HG03025 (cell line): ENCODE data around the gene LRRC1.

Experiments
- ATAC-seq: cut with Tn5 transposase; IDR thresholded peaks from one replicate; pipeline ENCODE4 v1.9.1; 2021; ENCODE audit warnings: mild to moderate bottlenecking, moderate library complexity; ENCODE audit not compliant: unreplicated experiment, low FRiP score

The LRRC1 gene

GRCh38 chr6:53918854-53919510 lies 124.2 kb downstream of the LRRC1 start:
- no peak for ATAC-seq

- no peak for ATAC-seq
Observed at GRCh38 chr6:53919881-53920360, 125.1 kb downstream of the LRRC1 start.

DNA sequence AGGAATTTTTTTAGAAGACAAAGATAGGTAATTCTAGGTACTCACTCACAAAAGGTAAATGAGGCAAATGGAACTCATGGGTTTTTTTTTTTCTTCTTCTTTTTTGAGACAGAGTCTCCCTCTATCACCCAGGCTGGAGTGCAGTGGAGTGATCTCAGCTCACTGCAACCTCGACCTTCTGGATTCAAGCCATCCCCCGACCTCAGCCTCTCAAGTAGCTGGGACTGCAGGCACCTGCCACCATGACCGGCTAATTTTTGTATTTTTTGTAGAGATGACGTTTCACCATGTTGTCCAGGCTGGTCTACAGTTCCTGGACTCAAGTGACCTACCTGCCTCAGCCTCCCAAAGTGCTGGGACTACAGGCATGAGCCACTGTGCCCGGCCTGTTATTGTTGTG lies 126.1 kb downstream of the LRRC1 start:
- ATAC-seq: no peak

DNA sequence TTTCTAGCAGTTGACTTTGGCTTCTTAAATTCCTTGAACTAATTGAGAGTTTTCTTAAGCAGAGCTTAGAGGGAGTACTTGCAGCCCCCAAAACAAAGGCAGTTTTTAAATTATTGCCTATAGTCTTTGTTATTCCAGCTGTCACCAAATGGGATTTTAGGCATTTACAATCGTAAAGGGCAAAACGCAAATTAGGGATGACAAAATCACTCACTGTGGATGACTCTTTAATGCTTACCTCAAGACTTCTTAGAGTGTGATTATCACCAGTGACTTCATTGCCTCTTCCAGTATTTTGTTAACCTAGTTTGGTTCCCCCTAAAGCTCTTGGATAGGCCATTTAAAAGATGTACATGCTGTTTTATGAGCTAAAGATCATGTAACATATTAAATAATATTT lies 126.8 kb downstream of the LRRC1 start:
- no peak for ATAC-seq

- ATAC-seq: no peak
Observed at GRCh38 chr6:53922539-53922981, 127.8 kb downstream of the LRRC1 start.

DNA sequence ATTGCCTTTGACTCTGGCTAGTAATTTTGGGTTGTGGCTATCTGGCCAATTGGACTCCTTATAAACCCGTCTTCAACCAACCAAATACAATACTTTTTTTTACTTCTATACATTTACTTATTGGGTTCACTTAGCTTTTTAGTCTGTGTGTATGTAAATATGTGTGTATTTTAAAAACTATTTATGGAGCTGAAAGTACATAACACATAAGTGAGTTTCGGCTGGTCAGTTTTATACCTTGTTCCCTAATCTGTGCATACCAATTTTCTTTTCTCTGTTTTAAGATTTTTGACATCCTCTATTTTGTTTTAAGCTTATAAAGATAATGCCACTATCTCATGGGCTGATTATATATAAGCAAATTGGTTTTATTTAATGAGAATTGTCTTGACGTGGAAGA lies 129.5 kb downstream of the LRRC1 start:
- no peak for ATAC-seq

DNA sequence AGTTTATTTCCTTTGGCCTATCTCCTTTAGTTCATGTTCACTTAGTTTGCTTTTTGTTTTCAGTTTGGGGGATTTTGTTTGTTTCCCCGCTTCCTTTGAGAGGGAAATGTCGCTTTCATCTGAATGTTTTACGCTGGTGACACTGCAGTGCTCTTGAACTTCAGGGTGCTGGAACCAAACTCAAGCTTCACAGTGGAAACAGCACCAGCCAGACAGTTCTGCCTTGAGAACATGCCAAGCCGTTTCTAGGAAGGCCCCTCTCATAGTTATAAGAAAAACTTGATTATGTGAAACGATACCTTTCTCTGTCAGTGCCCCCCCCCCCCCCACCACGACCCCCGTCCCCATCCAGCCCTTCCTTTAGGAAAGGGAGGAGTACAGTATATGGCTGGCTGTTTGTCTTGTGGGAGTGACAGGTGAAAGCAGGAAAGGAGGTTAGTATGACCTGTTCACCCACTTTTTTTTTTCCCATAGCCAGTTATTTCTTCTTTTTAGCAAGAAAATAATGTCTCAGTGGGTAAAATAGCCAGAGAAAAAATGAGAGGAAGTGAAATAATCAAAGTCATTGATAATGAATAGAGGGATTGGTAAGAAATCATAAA lies 130.1 kb downstream of the LRRC1 start:
- no peak for ATAC-seq

DNA sequence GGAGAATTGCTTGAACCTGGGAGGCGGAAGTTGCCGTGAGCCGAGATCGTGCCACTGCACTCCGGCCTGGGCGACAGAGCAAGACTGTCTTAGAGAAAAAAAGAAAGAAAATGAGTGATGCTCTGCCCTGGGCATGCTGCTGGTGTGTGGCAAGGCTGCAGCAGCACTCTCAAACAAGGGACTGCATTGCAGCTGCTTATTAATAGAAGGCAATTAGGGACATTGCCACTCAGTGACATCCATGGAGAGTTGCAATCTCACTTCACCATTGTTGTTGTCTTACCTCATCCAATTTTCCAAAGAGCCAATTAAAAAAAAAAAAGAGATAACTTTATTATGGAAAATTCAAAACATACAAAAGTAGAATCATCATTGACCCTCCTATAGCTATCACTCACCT lies 131.1 kb downstream of the LRRC1 start:
- no peak for ATAC-seq

DNA sequence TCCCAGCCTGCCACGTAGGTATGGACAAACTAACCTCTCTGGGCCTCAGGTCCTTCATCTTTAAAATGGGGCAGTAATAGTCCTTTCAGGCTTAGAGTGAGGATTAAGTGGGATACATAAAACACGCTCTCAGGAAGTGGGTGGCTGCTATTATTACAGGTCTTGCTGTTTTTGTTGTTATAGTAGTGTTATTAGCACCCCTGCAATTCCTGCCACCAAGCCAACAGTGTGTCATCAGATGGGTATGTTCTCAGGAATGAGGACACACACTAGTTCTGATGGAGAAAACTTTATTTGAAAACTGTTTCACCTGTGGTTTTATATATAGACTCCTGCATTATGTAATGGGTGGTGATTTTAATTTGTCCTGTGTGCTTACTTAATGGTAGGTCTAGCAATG lies 131.7 kb downstream of the LRRC1 start:
- ATAC-seq: no peak

DNA sequence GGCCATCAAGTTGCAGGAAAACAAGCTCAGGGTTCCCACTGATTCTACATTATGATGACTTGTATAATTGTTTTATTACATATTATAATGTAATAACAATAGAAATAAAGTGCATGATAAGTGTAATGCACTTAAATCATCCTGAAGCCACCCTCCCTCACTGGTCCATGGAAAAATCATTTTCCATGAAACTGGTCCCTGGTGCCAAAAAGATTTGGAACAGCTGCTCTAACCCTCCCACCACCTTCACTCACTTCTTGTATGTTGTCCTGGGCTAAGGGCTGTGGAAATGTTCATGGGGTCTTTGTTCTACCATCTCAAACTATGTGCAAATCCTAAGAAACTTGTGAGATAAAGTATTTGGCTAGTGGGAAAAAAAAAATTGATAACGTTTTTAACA lies 133.8 kb downstream of the LRRC1 start:
- ATAC-seq: no peak

GRCh38 chr6:53929041-53929820 lies 134.4 kb downstream of the LRRC1 start:
- no peak for ATAC-seq

DNA sequence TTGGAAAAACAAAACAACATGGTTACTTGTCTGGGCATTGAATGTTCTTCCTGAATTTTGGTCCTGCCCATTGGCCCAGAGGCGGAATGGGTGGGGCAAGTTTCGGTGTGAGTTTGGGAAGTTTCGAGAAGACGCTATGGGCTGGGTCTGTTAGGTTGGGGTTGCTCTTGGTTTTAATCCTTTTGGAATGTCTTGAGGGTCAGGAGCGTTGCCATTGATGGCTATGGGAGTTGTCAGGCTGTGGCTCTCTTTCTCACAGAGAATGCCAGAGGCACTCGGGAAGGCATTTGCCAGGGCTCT lies 135.0 kb downstream of the LRRC1 start:
- ATAC-seq: no peak

DNA sequence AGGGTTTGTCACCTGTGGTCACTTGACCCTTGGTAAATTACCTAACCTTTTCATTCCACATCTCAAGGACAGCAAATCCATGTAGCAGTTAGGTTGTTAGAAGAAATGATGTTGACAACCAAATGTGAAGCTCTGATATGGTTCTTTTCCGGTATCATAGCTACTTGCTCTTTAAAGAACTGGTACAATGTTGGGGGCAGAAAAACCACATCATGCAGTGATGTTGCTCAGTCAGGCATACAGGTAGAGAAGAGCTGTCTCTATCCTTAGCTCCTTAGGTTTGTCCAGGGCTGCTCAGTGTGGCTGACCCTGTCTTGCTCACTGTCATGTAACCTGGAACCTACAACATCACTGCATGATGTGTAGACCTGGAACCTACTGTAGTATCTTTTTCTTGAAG lies 135.5 kb downstream of the LRRC1 start:
- ATAC-seq: no peak

DNA sequence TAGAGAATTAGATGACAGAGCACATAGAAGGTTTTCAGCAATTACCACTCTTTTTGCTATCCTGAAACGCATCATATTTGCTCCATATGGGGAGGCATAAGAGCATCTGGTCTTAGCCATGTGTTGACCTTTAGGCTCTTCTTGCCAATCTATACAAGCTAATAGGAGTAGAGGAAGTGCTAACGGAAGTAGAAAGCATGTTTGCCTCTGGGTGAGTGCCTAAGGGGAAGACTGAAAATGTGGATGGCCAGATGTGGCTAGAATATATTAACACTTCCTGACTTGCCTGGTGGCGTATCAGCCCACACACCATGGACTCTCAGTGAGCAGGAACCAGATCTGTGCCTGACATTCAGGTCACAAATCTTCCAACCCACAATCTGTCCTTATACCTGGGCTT lies 136.3 kb downstream of the LRRC1 start:
- no peak for ATAC-seq

- no peak for ATAC-seq
Observed at GRCh38 chr6:53932516-53932915, 137.7 kb downstream of the LRRC1 start.

GRCh38 chr6:53934023-53934422 lies 139.2 kb downstream of the LRRC1 start:
- no peak for ATAC-seq

DNA sequence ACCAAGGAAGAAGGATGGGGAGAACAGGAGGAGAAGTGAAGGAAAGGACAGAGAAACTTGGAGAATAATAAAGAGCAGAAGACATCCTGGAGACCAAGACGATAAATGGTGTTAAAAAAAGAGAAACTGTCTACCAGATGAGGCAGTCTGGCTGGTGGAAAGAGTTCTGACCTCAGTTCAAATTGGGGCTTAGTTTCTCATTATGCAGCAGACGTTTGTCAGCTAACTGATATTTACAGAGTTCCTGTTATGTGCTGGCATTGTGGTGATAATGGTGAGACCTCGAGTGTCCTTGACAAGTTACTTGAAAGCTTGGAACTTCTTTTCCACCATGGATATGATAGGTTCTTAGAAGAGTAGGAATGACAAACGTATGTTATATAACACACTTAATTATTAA lies 142.7 kb downstream of the LRRC1 start:
- ATAC-seq: no peak

GRCh38 chr6:53938810-53939209 lies 144.0 kb downstream of the LRRC1 start:
- ATAC-seq: no peak

- ATAC-seq: no peak
Observed at GRCh38 chr6:53939830-53940229, 145.0 kb downstream of the LRRC1 start.

DNA sequence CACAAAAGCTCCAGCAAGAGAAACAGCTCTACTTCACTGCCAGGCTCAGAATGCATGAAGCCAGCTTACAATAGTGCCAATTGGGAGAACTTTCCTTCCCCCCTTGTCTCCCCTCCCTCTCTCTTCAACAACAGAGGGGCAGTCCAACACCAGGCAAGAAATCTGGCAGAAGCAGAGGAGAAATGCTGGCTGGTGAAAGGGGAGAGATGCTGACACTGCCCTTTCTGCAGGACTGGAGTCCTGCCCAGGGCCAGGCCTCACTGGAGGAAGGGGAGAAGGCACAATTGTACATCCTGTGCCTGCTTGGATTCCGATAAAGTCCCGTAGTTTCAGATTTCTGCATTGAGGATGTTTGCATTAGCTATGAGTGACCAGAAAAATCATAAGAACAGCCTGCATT lies 148.6 kb downstream of the LRRC1 start:
- ATAC-seq: no peak

- no peak for ATAC-seq
Observed at GRCh38 chr6:53944091-53944490, 149.3 kb downstream of the LRRC1 start.

- ATAC-seq: no peak
Observed at GRCh38 chr6:53944543-53944942, 149.7 kb downstream of the LRRC1 start.
